Embryonic facial prominence (tissue), 1 donor: ENCODE measurements around the gene ASPG.

Experiments used
- DNase-seq: peaks from one replicate; pipeline ENCODE4 v3.0.0-alpha.2; 2016; ENCODE audit errors: extremely low spot score

Gene ASPG

DNA sequence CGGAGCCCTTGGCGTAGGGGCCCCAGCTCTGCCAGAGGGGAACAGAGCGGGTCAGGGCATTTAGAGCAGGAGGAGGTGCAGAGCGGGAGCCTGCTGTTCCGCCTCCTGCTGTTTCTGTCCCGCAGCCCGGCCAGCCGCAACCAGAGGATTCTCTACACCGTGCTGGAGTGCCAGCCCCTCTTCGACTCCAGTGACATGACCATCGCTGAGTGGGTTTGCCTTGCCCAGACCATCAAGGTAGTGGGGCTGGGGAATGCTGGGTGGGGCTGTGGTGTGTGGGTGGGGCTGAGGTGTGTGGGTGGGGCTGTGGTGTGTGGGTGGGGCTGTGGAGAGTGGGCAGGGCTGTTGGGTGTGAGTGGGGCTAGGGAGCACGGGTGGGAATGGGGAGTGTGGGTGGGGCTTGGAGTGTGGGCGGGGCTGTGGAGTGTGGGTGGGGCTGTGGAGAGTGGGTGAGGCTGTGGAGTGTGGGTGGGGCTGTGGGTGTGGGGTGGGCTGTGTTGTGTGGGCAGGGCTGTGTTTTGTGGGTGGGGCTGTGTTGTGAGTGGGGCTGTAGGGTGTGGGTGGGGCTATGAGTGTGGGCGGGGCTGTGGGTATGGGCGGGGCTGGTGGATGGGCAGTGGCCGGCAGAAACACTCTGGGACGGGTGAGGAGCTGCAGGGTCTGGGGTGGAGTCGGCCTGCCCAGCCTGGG is 8.0 kb downstream of the ASPG start:
- no peak for DNase-seq

- no peak for DNase-seq
Measured at GRCh38 chr14:104094056-104094708, 8.7 kb downstream of the ASPG start.

DNA sequence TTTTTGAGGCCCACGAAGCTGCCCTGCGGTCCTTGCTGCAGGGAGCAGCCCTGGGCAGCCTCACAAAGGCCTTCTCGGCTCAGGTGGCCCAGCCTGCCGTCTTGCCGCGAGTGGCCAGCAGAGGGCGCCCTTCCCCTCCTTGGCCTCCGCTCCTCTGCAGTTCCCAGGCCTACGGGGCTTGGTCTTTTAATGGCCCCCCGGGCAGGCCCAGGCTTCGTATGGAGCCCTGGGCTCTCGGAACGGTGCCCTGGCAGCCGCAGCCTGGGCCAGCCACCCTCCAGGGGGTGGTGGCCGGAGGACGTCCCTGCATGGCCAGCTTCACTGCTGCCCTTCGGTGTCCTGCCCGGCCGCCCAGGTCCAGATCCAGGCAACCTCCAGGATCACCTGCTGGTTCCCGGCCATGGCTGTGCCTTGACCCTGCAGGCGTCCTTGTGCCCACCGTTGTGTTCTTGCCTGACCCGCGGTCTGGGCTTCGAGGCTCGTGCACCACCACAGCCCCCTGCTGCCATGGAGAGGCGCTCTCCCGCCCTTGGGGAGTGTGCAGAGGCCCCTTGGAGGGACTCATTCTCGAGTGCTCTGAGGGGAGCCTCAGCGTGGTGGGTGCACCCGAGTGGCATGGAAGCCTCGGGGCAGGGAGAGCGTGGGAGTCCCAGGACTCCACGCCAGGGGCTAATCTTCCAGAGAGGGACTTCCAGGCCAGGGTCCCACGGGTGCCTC is 9.4 kb downstream of the ASPG start:
- no peak for DNase-seq

GRCh38 chr14:104095426-104096310 is 10.2 kb downstream of the ASPG start:
- no peak for DNase-seq

DNA sequence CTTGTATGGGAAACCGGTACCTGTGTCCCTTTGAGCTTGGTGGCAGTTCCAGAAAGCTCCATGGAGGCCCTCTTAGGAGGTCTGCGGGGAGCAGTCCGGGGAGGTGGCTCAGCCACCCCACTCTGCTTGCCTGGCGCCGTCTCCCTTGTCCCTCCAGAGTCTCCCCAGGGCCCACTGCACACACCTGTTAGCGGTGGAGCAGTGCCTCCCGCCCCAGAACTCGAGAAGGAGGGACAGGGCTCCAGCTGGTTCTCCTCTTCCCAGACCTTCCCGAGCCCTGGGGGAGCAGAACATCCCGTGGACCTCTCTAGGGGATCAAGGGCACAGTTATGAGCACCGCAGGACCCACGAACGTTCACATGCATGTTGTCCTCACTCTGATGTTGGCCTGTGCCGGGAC is 10.8 kb downstream of the ASPG start:
- no peak for DNase-seq

DNA sequence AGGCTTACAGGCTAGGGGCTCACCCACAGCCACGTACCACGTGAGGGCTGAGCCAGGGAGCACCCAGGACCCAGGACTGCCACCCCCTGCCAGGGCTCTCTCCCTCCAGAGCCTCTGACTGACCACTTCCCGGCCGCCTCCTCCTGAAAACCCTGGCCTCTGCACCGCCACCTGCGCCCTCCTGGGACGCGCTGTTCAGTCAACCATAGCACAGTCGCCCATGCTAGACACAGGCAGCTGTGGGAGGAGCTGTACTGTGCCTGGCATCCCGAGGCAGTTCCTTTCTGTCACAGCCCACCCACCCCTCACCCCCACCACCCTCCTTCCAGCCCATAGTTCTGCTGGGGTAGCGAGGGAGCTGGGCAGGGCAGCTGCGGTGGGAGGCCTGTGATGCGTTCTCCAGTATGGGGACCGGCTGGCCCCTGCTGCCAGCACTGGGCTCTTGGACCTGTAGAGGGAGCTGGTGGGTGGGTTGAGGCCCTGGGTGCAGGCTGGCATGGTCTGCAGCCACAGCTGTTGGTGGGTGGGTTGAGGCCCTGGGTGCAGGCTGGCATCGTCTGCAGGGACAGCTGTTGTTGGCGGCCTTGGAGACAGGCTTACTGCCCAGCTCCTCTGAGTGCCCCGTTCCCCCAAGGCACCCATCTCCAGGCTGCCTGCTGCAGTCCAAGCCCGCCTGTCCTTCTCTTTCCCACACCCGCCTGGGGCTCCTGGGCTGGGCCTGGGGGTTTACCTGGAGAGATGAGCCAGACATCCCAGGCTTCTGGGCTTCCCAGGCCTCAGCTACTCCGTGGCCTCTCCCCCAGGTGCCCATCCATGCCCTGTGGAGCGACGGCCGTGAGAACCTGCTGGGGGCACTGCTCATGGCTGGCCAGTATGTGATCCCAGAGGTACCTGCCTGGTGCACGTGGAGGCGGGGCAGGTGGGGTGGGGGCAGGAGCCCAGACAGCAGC is 11.5 kb downstream of the ASPG start:
- no peak for DNase-seq

DNA sequence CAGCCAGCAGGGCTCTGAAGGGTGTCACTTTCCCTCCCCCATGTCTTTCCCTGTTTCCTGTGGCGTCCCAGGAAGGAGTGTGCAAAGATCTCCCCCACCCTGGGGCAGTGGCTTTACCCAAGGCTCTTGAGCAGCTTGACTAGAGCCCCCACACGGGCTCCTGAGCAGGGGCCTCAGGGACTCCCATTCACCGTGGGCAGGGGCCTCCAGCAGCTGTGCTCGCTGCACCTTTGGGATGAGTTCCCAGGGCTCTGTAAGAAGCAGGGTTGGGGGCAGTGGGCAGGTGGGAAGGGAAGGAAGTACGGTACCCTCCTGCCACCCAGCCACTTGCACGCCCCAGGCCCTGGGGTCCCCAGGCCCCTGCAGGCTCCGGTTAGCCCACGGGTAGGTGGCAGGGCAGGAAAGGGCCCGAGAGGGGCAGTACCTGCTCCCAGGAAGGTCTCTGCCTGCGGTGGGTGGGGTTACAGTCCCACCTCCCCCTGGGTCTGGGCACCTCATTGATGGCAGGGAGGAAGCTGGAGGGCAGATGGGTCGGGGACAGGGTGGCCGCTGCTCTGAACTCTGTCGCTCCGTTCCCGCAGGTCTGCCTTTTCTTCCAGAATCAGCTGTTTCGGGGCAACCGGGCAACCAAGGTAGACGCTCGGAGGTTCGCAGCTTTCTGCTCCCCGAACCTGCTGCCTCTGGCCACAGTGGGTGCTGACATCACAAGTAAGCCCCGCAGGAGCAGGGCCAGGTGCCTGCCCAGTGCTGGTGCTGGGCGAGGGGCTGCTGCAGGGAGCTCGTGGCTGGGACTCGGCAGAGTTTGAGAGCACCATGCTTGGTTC is 13.0 kb downstream of the ASPG start:
- no peak for DNase-seq

- no peak for DNase-seq
Measured at GRCh38 chr14:104099096-104100041, 13.9 kb downstream of the ASPG start.

GRCh38 chr14:104100171-104101085 is 14.9 kb downstream of the ASPG start:
- DNase-seq, result no peak

GRCh38 chr14:104101086-104101621 is 15.7 kb downstream of the ASPG start:
- DNase-seq, result no peak

GRCh38 chr14:104101651-104102281 is 16.3 kb downstream of the ASPG start:
- DNase-seq, result no peak

- DNase-seq, result no peak
Measured at GRCh38 chr14:104102282-104102914, 16.9 kb downstream of the ASPG start.

DNA sequence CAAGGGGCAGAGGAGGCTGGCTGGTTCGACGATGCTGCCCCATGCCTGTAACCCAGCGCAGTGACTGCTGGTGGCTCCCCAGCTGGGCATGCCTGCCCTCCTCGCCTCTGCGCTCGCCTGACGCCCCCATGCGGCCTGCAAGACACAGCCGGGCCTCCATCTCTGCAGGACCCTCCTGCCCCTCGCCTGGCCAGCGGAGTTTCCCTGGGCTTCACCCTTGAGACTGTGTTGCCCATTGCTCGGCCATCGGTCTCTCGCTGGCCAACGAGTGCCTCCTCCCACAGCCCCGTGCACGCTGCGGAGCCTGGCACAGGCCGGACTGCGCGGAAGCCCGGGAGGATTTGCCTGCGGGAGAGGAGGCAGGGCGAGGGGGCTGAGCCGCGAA is 17.6 kb downstream of the ASPG start:
- no peak for DNase-seq

DNA sequence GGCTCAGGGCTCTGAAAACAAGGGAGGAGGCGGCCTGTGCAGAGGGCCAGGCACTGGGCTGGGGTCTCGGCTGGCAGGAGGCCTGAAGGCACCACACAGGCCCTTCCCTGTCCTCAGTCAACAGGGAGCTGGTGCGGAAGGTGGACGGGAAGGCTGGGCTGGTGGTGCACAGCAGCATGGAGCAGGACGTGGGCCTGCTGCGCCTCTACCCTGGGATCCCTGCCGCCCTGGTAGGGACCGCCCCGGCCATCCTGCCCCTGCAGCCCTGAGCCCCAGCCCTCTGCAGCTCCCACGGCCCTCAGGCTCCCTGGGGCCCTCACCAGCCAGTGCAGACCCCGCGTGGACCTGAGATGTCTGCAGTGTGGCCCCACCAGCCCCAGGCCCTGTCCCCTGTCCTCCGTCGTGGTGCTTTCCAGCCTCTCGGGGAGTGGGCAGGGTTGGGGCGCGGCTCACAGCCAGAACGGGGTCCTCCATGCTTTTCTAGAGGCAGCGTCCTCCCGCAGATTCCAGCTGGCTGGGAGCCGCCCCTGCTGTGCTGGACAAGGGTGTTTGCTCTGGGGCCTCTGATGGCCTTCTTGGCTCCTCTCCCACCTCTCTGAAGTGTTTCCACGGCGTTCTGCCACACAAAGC is 18.1 kb downstream of the ASPG start:
- DNase-seq, result no peak

GRCh38 chr14:104104076-104104901 is 18.8 kb downstream of the ASPG start:
- no peak for DNase-seq
